GM12873 (cell line): ENCODE results near the gene NEB.

ENCODE experiments used
- CTCF ChIP-seq: IDR thresholded peaks from 2 replicates; pipeline ENCODE4 v1.5.1; 2012; ENCODE audit warnings: low read depth, mild to moderate bottlenecking, moderate library complexity, low read length, control low read depth; ENCODE audit not compliant: insufficient read depth; ENCODE audit errors: missing control alignments

The NEB gene

GRCh38 chr2:151682459-151683003, 51.7 kb downstream of the NEB start:
- TF ChIP-seq CTCF: no peak

GRCh38 chr2:151681051-151681450, 53.2 kb downstream of the NEB start:
- no peak for TF ChIP-seq CTCF

- TF ChIP-seq CTCF: no peak
These were observed 54.3 kb downstream of the NEB start for GRCh38 chr2:151679994-151680393.

GRCh38 chr2:151678849-151679248, 55.4 kb downstream of the NEB start:
- no peak for TF ChIP-seq CTCF

GRCh38 chr2:151673016-151673415, 61.3 kb downstream of the NEB start:
- TF ChIP-seq CTCF: no peak

GRCh38 chr2:151672277-151672676, 62.0 kb downstream of the NEB start:
- no peak for TF ChIP-seq CTCF

GRCh38 chr2:151670846-151671597, 63.3 kb downstream of the NEB start:
- no peak for TF ChIP-seq CTCF
